ENCODE results near the gene GPR141. TPM values are rescaled to one million over a fixed set of nuclear protein-coding genes. Genes with fewer than 3 reads are reported as not detected.
A peak's percentile ranks its signal among the peaks of the same experiment; 100 is the strongest.

The GPR141 gene
- total and polyA plus RNA-seq, 9 of the 15 experiments (the other 6 are each of a cell fraction or from before 2014, with no cell fraction given), result not detected

GRCh38 chr7:37732253-37732652, 48.7 kb downstream of the GPR141 start:
- in situ Hi-C loops (cut with MboI) (no loop called here), intact Hi-C loops (cut with micrococcal nuclease) (loop anchor here (10.0 kb wide), 1 partner anchor 207 kb away; no protein-coding TSS in a partner anchor)
- ATAC-seq (peak; percentile 75; the same call in 2 of the 3 replicates), FAIRE-seq (no peak), DNase-seq (ENCODE audit: extremely low read depth in 1 of 4, low spot score in 3 of 4) (peak; percentile 17 to 51 (median 26))
- H2AFZ ChIP-seq (ENCODE audit: low read depth, low read length), result no peak overlapping the region
- WGBS (ENCODE audit: insufficient coverage, low coverage, missing lambda C conversion rate), result 0% methylated on average over 3 of the region's 3 CpGs
- H3K4me2 ChIP-seq (ENCODE audit: insufficient read depth, low read length), result no peak overlapping the region
- no peak overlapping the region for H3K9ac ChIP-seq (ENCODE audit: insufficient read depth in 1 of 2, low read depth in 2 of 2, low read length in 2 of 2)
- BruUV-seq (replicated peaks), result no TSS peak
- no peak overlapping the region for H3K4me3 ChIP-seq
- H3K9me3 ChIP-seq (replicated peaks; ENCODE audit: control insufficient read depth, insufficient read depth, low read depth, low read length), result no peaks in the 10 kb centered on the region
- H4K20me1 ChIP-seq (replicated peaks; ENCODE audit: control insufficient read depth, insufficient read depth, low read length), result no peaks in the 10 kb centered on the region
- no peaks in the 10 kb centered on the region for H3K27me3 ChIP-seq (ENCODE audit: control insufficient read depth in 2 of 2, insufficient read depth in 2 of 2, low read length in 2 of 2)
- no peak overlapping the region for H3K27ac ChIP-seq (ENCODE audit: extremely low read depth, low read depth, low read length)
- H3K36me3 ChIP-seq (ENCODE audit: control insufficient read depth, insufficient read depth, low read length), result no peaks in the 10 kb centered on the region
- POLR2A ChIA-PET, result no interaction called here
- no peaks in the 10 kb centered on the region for H3K9me1 ChIP-seq (ENCODE audit: control insufficient read depth, insufficient read depth, low read length)
- H3K4me1 ChIP-seq (replicated peaks in 1 of 2; ENCODE audit: control insufficient read depth in 2 of 2, insufficient read depth in 2 of 2, low read length in 2 of 2), result no peaks in the 10 kb centered on the region; a peak in 1 of 5 replicates
- H3K79me2 ChIP-seq (ENCODE audit: control insufficient read depth, insufficient read depth, low read length), result no peaks in the 10 kb centered on the region
- CTCF ChIA-PET (ENCODE audit: low intra/inter-chr PET ratio), result interaction anchor here (0.6 to 1.2 kb wide), 2 partner anchors 223 to 523 kb away, joined by 3 to 5 read pairs; no protein-coding TSS in a partner anchor
- 0 out of 4 replicates have a peak, but pooled peaks of 1 of the 2 experiments have one; percentile 17 for TF ChIP-seq MAZ (CRISPR knock-in tag; conservative IDR thresholded peaks at IDR 0.05 in 1 of 2, IDR thresholded peaks at IDR 0.05 in 1 of 2)
- no peak for TF ChIP-seq ZNF316 (IDR thresholded peaks at IDR 0.05)
- no peak for TF ChIP-seq NR1H2 (CRISPR knock-in tag; IDR thresholded peaks at IDR 0.05)
- TF ChIP-seq, protein P1, sequence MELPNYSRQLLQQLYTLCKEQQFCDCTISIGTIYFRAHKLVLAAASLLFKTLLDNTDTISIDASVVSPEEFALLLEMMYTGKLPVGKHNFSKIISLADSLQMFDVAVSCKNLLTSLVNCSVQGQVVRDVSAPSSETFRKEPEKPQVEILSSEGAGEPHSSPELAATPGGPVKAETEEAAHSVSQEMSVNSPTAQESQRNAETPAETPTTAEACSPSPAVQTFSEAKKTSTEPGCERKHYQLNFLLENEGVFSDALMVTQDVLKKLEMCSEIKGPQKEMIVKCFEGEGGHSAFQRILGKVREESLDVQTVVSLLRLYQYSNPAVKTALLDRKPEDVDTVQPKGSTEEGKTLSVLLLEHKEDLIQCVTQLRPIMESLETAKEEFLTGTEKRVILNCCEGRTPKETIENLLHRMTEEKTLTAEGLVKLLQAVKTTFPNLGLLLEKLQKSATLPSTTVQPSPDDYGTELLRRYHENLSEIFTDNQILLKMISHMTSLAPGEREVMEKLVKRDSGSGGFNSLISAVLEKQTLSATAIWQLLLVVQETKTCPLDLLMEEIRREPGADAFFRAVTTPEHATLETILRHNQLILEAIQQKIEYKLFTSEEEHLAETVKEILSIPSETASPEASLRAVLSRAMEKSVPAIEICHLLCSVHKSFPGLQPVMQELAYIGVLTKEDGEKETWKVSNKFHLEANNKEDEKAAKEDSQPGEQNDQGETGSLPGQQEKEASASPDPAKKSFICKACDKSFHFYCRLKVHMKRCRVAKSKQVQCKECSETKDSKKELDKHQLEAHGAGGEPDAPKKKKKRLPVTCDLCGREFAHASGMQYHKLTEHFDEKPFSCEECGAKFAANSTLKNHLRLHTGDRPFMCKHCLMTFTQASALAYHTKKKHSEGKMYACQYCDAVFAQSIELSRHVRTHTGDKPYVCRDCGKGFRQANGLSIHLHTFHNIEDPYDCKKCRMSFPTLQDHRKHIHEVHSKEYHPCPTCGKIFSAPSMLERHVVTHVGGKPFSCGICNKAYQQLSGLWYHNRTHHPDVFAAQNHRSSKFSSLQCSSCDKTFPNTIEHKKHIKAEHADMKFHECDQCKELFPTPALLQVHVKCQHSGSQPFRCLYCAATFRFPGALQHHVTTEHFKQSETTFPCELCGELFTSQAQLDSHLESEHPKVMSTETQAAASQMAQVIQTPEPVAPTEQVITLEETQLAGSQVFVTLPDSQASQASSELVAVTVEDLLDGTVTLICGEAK (IDR thresholded peaks at IDR 0.05), result peak; percentile 46; the same call in 1 of the 2 replicates
- TF ChIP-seq, protein P1 (CRISPR knock-in tag; IDR thresholded peaks at IDR 0.05), result no peak
- peak; percentile 62 to 72 for TF ChIP-seq RAD21 (CRISPR knock-in tag; conservative IDR thresholded peaks at IDR 0.05 in 1 of 2, IDR thresholded peaks at IDR 0.05 in 1 of 2)
- no peak for TF ChIP-seq CEBPG (CRISPR knock-in tag; IDR thresholded peaks at IDR 0.05)
- TF ChIP-seq CEBPG (tag; conservative IDR thresholded peaks at IDR 0.05 in 1 of 2, IDR thresholded peaks at IDR 0.05 in 1 of 2), result peak; percentile 34 to 83; a peak in 3 of 4 replicates

Measured in K562 (cell line).